Measurements from ENCODE around the gene LOXL3. TPM values are rescaled to one million over a fixed set of nuclear protein-coding genes. Genes with fewer than 3 reads are reported as not detected.

Gene LOXL3
- total and polyA plus RNA-seq, 2 experiments from 2014 or later, result 11.2 to 13.6 TPM

- H2AFZ ChIP-seq, result no peak within 1 kb of the TSS
Measured at GRCh38 chr2:74514368-74515270, 39.1 kb downstream of the LOXL3 start, which contains the start of gene TLX2. TSS of gene TLX2 (plus strand) at chr2:74514450. CDS start at chr2:74514807, 357 bp downstream.

DNA sequence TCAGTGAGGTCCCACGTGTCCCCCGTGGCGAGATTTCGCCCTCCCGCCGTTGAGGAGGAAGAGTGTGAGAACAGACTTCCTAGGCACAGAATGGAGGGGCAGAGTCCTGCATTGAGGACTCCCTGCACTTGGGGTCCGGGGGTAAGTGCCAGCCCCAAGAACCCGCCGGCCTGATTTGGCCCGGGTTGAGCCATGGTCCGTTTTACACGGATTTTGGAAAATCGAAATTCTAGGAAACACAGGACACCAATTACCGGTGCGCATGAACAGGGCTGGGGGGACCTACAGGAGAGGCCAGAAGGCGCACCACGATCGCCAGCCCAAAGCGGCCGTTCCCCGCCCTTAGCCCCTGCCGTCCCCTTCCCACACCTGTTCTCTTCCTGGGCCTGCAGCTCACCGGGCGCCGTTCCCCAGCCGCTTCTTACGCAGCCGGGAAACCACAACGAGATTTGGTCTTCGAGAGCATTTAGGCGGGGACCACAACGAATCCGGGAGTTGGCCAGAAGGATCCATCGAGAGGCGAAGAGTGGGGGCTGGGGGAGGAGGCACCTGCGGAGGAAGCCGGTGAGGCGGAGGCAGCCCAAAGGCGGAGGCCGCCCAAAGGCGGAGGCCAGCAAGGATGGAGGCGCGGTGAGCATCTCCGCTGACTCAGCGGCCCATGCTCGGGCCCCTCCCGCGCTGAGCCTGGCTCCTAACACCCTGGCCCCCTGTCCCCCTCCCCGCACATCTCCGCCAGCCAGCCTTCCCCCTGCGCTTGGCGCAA, 40.0 kb downstream of the LOXL3 start:
- Histone ChIP-seq H3K36me3 (replicated peaks; ENCODE audit: insufficient read depth, low read depth) (no peaks in the 10 kb centered on the region), H3K27ac (no peak overlapping the region), H3K4me2 (peak overlapping the region; percentile 64), H3K4me1 (ENCODE audit: insufficient read depth) (peaks cover 6% of the 10 kb centered on the region), H3K9me2 (replicated peaks; ENCODE audit: insufficient read depth) (no peaks in the 10 kb centered on the region), H3K9me3 (ENCODE audit: low read depth) (no peaks in the 10 kb centered on the region), H2AFZ (no peak overlapping the region), H3K4me3 (no peak overlapping the region), H3K79me2 (no peaks in the 10 kb centered on the region), H3K27me3 (peaks cover 92% of the 10 kb centered on the region), H4K20me1 (ENCODE audit: insufficient read depth, poor library complexity, severe bottlenecking) (no peaks in the 10 kb centered on the region)
- 3% methylated on average over 40 of the region's 52 CpGs for WGBS (ENCODE audit: low lambda C conversion rate, missing lambda C conversion rate)
- DNase-seq (ENCODE audit: low spot score), result no peak
- TF ChIP-seq EZH2phosphoT487 (IDR thresholded peaks at IDR 0.05; ENCODE audit: low read depth, severe bottlenecking, unreplicated experiment), result peak; percentile 83
- TF ChIP-seq, protein P1, sequence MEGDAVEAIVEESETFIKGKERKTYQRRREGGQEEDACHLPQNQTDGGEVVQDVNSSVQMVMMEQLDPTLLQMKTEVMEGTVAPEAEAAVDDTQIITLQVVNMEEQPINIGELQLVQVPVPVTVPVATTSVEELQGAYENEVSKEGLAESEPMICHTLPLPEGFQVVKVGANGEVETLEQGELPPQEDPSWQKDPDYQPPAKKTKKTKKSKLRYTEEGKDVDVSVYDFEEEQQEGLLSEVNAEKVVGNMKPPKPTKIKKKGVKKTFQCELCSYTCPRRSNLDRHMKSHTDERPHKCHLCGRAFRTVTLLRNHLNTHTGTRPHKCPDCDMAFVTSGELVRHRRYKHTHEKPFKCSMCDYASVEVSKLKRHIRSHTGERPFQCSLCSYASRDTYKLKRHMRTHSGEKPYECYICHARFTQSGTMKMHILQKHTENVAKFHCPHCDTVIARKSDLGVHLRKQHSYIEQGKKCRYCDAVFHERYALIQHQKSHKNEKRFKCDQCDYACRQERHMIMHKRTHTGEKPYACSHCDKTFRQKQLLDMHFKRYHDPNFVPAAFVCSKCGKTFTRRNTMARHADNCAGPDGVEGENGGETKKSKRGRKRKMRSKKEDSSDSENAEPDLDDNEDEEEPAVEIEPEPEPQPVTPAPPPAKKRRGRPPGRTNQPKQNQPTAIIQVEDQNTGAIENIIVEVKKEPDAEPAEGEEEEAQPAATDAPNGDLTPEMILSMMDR (IDR thresholded peaks at IDR 0.05; ENCODE audit: poor library complexity), result no peak
- peak; percentile 76 for TF ChIP-seq EZH2 (IDR thresholded peaks at IDR 0.05; ENCODE audit: borderline replicate concordance)

More at GRCh38 chr2:74514368-74515270, 39.1 kb downstream of the LOXL3 start, which contains the start of gene TLX2:
- no peak for DNase-seq (ENCODE audit: low spot score)
- H3K9me3 ChIP-seq (ENCODE audit: low read depth), result no peaks in the 10 kb centered on the region
- H3K4me1 ChIP-seq (ENCODE audit: insufficient read depth), result peaks cover 6% of the 10 kb centered on the region
- TF ChIP-seq EZH2phosphoT487 (IDR thresholded peaks at IDR 0.05; ENCODE audit: low read depth, severe bottlenecking, unreplicated experiment) (peak; percentile 70), EZH2 (IDR thresholded peaks at IDR 0.05; ENCODE audit: borderline replicate concordance) (peak; percentile 61)
- TF ChIP-seq, protein P1 (IDR thresholded peaks at IDR 0.05; ENCODE audit: poor library complexity), result no peak
- H3K4me2 ChIP-seq, result peak within 1 kb of the TSS; percentile 74
- H3K27me3 ChIP-seq, result peaks cover 98% of the 10 kb centered on the region
- H3K9me2 ChIP-seq (replicated peaks; ENCODE audit: insufficient read depth), result no peaks in the 10 kb centered on the region
- no peak within 1 kb of the TSS for H3K27ac ChIP-seq
- WGBS (ENCODE audit: low lambda C conversion rate, missing lambda C conversion rate), result 5% methylated on average over 73 of the region's 82 CpGs
- no peak within 1 kb of the TSS for H3K4me3 ChIP-seq
- H4K20me1 ChIP-seq (ENCODE audit: insufficient read depth, poor library complexity, severe bottlenecking), result no peaks in the 10 kb centered on the region
- no peaks in the 10 kb centered on the region for H3K36me3 ChIP-seq (replicated peaks; ENCODE audit: insufficient read depth, low read depth)
- H3K79me2 ChIP-seq, result no peaks in the 10 kb centered on the region

GRCh38 chr2:74512744-74513604, 40.8 kb downstream of the LOXL3 start:
- Histone ChIP-seq H3K4me3 (no peak overlapping the region), H3K79me2 (no peaks in the 10 kb centered on the region), H2AFZ (no peak overlapping the region), H3K9me2 (replicated peaks; ENCODE audit: insufficient read depth) (no peaks in the 10 kb centered on the region), H3K27me3 (peaks cover 84% of the 10 kb centered on the region), H3K4me2 (no peak overlapping the region), H3K36me3 (replicated peaks; ENCODE audit: insufficient read depth, low read depth) (no peaks in the 10 kb centered on the region), H4K20me1 (ENCODE audit: insufficient read depth, poor library complexity, severe bottlenecking) (no peaks in the 10 kb centered on the region), H3K4me1 (ENCODE audit: insufficient read depth) (peaks cover 10% of the 10 kb centered on the region), H3K27ac (no peak overlapping the region), H3K9me3 (ENCODE audit: low read depth) (no peaks in the 10 kb centered on the region)
- TF ChIP-seq EZH2 (IDR thresholded peaks at IDR 0.05; ENCODE audit: borderline replicate concordance), result peak; percentile 15
- TF ChIP-seq, protein P1 (IDR thresholded peaks at IDR 0.05; ENCODE audit: poor library complexity), result no peak
- 3% methylated on average over 11 of the region's 36 CpGs for WGBS (ENCODE audit: low lambda C conversion rate, missing lambda C conversion rate)
- DNase-seq (ENCODE audit: low spot score), result no peak

Data from hepatocyte (in vitro differentiated cells).